Measurements from ENCODE around the gene TSSK2. TPM values are rescaled to one million over a fixed set of nuclear protein-coding genes. Genes with fewer than 3 reads are reported as not detected.
"Not testable (repeated sequence)": the region's sequence is repeated elsewhere in the genome, so short reads cannot be mapped to it uniquely, and the experiment has no call there.

Gene TSSK2
- total and polyA plus RNA-seq, 5 experiments from 2014 or later: not detected

DNA sequence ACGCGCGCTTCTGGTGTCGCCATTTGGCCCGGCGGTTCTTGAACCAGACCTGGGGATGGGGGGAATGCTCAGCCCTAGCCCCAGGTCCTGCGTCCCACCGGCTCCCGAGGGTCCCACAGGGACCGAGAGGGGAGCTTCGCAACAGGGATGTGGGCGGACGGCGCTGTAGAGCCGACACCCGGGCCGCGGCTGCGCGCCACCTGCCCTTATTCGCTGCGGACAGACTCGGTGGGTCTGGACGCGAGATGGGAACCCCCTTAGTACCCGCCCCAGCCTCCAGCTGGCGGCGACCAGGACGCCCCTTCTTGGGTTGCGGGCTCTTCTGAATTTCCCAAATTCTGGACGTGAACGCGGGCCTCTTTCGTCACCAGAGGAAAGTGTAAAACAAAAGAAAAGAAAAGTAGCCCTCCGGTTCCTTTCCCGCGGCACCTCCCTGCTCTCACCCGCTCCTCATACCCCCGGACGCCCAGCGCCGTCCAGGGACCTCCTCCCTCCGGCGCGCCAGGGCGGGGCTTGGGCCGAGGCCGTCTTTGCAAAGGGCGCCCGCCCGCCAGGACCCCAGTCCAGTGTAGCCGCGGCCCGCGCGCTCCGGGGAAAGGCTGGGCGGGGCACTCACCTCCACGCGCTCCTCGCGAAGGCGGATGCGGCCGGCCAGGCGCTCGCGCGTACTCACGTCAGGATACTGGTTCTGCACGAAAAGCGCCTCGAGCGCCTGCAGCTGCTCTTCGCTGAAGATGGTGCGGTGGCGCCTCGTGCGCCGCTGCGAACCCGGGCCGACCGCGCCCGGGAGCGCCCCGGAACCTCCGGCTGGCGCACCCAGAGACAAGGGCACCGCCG is 18.2 kb downstream of the TSSK2 start:
- Mint-ChIP-seq H3K9me3 (peaks cover 0 to 10% (median 0%) of the 10 kb centered on the region in 9 donors), H3K4me1 (peaks cover 12 to 22% (median 15%) of the 10 kb centered on the region in 4 donors), H3K27ac (no peak overlapping the region), H3K27me3 (peaks cover 21 to 47% (median 36%) of the 10 kb centered on the region in 5 donors), H3K36me3 (peaks cover 0 to 9% (median 8%) of the 10 kb centered on the region in 3 donors), H3K4me3 (peak overlapping the region; percentile 7 to 72 (median 60))
- peak; percentile 27 to 42 for ATAC-seq
- DNase-seq: peak in 5 of 10 donors; percentile 18 to 50 (median 37)
- POLR2A ChIA-PET: interaction anchor here (0.7 kb wide), 1 partner anchor 15 kb away, joined by 3 read pairs; no protein-coding TSS in a partner anchor

- ATAC-seq (peak; percentile 13 to 23), DNase-seq (no peak)
- H3K36me3 Mint-ChIP-seq: peaks cover 0 to 9% (median 8%) of the 10 kb centered on the region in 3 donors
- peaks cover 7 to 15% (median 10%) of the 10 kb centered on the region in 4 donors for H3K4me1 Mint-ChIP-seq
- peaks cover 0 to 10% (median 0%) of the 10 kb centered on the region in 9 donors for H3K9me3 Mint-ChIP-seq
- H3K4me3 Mint-ChIP-seq: peak within 1 kb of the TSS; percentile 42 to 92 (median 73)
- POLR2A ChIA-PET: no interaction called here
- peaks cover 21 to 52% (median 40%) of the 10 kb centered on the region in 5 donors for H3K27me3 Mint-ChIP-seq
- H3K27ac Mint-ChIP-seq: no peak within 1 kb of the TSS
Measured at GRCh38 chr22:19149991-19150390, 18.9 kb downstream of the TSSK2 start, which contains the start of gene GSC2. GSC2 (minus strand) TSS chr22:19150292; CDS start chr22:19150283, 9 bp downstream.

DNA sequence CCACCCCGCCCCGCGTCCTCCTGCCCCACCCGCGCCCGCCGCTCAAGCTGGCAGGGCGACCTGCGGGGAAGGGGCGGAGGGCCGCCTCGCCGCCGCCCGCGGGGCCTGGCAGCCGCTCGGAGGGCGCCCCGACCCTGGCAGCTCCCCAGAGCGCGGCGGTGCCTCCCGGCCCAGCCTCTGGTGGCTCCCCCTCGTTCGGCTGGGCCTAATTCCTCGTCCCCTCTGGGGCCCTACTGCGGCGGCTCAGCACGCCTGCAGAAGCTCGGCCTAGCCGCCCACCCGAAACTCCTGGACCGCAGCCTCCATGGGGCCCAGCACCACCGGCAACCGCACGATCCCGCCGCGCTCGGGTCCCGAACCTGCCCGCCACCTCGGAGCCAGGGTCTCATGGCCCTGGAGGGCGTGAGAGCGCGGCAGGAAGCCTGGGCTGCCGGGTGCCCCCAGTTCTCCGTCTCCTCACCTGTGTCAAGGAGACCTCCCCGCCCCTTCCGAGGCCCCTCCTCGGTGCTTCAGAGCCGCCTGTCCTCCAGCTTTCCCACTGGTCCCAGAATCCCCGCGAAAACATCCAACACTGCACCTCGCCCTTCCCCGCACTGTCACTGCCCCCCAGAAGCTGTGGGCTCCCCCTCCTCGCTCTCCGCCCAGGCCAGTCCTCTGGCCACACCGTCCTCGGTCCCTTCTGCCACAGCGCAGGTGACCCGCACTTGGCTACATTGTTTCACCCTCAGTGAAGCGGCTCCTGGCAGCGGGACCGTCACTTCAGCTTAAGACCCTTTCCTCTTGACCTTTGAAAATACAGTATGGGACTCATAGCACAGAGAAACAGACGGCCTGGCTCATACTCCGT is 19.6 kb downstream of the TSSK2 start:
- H3K9me3 Mint-ChIP-seq: peaks cover 0 to 10% (median 0%) of the 10 kb centered on the region in 9 donors
- H3K27ac Mint-ChIP-seq: no peak overlapping the region
- ATAC-seq (no peak), DNase-seq (no peak)
- POLR2A ChIA-PET: no interaction called here
- peaks cover 21 to 59% (median 40%) of the 10 kb centered on the region in 5 donors for H3K27me3 Mint-ChIP-seq
- peaks cover 0 to 9% (median 8%) of the 10 kb centered on the region in 3 donors for H3K36me3 Mint-ChIP-seq
- peaks cover 7 to 15% (median 10%) of the 10 kb centered on the region in 4 donors for H3K4me1 Mint-ChIP-seq
- peak overlapping the region; percentile 42 to 92 (median 73) for H3K4me3 Mint-ChIP-seq

GRCh38 chr22:19151329-19152191 is 20.5 kb downstream of the TSSK2 start:
- POLR2A ChIA-PET: interaction anchor here (0.7 kb wide), 1 partner anchor 334 kb away, joined by 5 read pairs; no protein-coding TSS in a partner anchor
- peaks cover 7 to 15% (median 10%) of the 10 kb centered on the region in 4 donors for H3K4me1 Mint-ChIP-seq
- DNase-seq: no peak
- peaks cover 0 to 10% (median 0%) of the 10 kb centered on the region in 9 donors for H3K9me3 Mint-ChIP-seq
- no peak for ATAC-seq
- peak overlapping the region in 9 of 10 donors; percentile 50 to 92 (median 75) for H3K4me3 Mint-ChIP-seq
- peaks cover 21 to 64% (median 37%) of the 10 kb centered on the region in 5 donors for H3K27me3 Mint-ChIP-seq
- no peak overlapping the region for H3K27ac Mint-ChIP-seq
- H3K36me3 Mint-ChIP-seq: peaks cover 0 to 9% (median 8%) of the 10 kb centered on the region in 3 donors

DNA sequence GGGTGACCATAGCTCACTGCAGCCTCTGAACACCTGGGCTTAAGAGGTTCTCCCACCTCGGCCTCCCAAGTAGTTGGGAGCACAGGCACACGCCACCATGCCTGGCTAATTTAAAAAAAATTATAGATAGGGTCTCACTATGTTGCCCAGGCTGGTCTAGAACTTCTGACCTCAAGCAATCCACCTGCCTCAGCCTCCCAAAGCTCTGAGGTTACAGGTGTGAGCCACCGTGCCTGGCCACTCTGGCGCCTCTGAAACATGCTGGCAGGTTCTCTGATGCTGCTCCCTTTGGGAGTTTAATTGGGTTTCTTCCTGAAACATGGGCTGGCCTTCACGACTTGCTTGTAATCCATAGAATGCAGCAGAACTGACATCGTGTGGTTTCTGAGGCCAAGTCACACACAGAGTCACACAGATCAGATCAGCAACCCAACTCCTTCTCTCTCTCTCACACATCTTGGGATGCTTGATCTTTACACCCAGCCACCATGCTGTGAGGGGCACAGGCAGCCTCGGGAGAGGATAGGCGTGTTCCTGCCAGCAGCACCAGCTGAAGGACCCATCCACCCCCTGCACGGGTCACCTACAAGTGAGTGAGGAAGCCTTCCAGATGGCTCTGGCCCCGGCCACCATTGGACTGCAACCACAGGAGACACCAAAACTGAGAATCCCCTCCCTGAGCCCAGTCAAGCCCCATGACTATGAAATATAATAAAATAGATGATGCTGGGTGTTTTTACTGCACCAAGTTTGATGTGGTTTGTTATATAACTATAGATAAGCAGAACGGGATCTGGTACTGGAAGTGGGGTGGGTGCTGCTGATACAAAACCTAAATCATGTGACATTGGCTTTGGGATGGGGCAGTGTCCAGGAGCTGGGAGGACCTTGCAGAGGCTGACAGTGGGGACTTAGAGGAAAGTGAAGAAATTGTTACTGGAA is 22.1 kb downstream of the TSSK2 start:
- Mint-ChIP-seq H3K27ac (no peak overlapping the region), H3K36me3 (peaks cover 0 to 9% (median 8%) of the 10 kb centered on the region in 3 donors), H3K4me3 (peak overlapping the region in 1 of 10 donors; percentile 28), H3K4me1 (peaks cover 7 to 15% (median 9%) of the 10 kb centered on the region in 4 donors), H3K9me3 (peaks cover 0 to 10% (median 0%) of the 10 kb centered on the region in 9 donors), H3K27me3 (peaks cover 21 to 57% (median 32%) of the 10 kb centered on the region in 5 donors)
- DNase-seq (no peak), ATAC-seq (no peak)
- POLR2A ChIA-PET: no interaction called here

- peaks cover 20 to 59% (median 29%) of the 10 kb centered on the region in 5 donors for H3K27me3 Mint-ChIP-seq
- H3K4me3 Mint-ChIP-seq, DNase-seq, H3K36me3 Mint-ChIP-seq, POLR2A ChIA-PET, H3K9me3 Mint-ChIP-seq, H3K27ac Mint-ChIP-seq, ATAC-seq: not testable (repeated sequence)
- H3K4me1 Mint-ChIP-seq: peaks cover 3 to 10% (median 5%) of the 10 kb centered on the region in 4 donors
Measured at GRCh38 chr22:19156109-19156508, 25.0 kb downstream of the TSSK2 start.

GRCh38 chr22:19158649-19159048 is 27.5 kb downstream of the TSSK2 start:
- H3K36me3 Mint-ChIP-seq, H3K9me3 Mint-ChIP-seq, ATAC-seq, H3K4me3 Mint-ChIP-seq, H3K4me1 Mint-ChIP-seq, DNase-seq, H3K27ac Mint-ChIP-seq: not testable (repeated sequence)
- POLR2A ChIA-PET: interaction anchor here (0.6 kb wide), 1 partner anchor 442 kb away, joined by 4 read pairs; no protein-coding TSS in a partner anchor
- peaks cover 4 to 49% (median 16%) of the 10 kb centered on the region in 5 donors for H3K27me3 Mint-ChIP-seq

DNA sequence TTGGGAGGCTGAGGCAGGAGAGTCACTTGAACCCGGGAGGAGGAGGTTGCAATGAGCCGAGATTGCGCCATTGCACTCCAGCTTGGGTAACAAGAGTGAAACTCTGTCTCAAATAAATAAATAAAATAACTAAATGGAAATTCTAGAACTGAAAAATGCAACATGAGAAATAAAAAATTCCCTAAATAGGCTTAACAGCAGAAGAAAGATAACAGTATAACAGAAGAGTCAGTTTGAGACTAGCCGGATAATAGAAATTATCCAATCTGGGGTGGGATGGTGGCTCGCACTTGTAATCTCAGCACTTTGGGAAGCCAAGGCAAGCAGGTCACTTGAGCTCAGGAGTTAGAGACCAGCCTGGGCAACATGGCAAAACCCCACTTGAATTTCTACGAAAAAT is 33.3 kb downstream of the TSSK2 start:
- H3K27ac Mint-ChIP-seq: peak overlapping the region in 1 of 10 donors; percentile 18
- DNase-seq: no peak
- H3K36me3 Mint-ChIP-seq: no peaks in the 10 kb centered on the region
- H3K4me1 Mint-ChIP-seq: peaks cover 3 to 8% (median 4%) of the 10 kb centered on the region in 4 donors
- peaks cover 19 to 57% (median 33%) of the 10 kb centered on the region in 5 donors for H3K27me3 Mint-ChIP-seq
- H3K9me3 Mint-ChIP-seq: peaks cover 0 to 4% (median 0%) of the 10 kb centered on the region in 9 donors
- no peak overlapping the region for H3K4me3 Mint-ChIP-seq
- ATAC-seq: no peak
- POLR2A ChIA-PET: interaction anchor here (1.1 kb wide), 1 partner anchor 16 kb away, joined by 3 read pairs; no protein-coding TSS in a partner anchor

GRCh38 chr22:19166421-19166820 is 35.3 kb downstream of the TSSK2 start:
- Mint-ChIP-seq H3K4me1 (peaks cover 10 to 24% (median 16%) of the 10 kb centered on the region in 4 donors), H3K9me3 (peaks cover 0 to 4% (median 0%) of the 10 kb centered on the region in 9 donors), H3K27me3 (peaks cover 19 to 59% (median 36%) of the 10 kb centered on the region in 5 donors), H3K4me3 (no peak overlapping the region), H3K36me3 (no peaks in the 10 kb centered on the region), H3K27ac (no peak overlapping the region)
- POLR2A ChIA-PET: no interaction called here
- DNase-seq: no peak
- no peak for ATAC-seq

DNA sequence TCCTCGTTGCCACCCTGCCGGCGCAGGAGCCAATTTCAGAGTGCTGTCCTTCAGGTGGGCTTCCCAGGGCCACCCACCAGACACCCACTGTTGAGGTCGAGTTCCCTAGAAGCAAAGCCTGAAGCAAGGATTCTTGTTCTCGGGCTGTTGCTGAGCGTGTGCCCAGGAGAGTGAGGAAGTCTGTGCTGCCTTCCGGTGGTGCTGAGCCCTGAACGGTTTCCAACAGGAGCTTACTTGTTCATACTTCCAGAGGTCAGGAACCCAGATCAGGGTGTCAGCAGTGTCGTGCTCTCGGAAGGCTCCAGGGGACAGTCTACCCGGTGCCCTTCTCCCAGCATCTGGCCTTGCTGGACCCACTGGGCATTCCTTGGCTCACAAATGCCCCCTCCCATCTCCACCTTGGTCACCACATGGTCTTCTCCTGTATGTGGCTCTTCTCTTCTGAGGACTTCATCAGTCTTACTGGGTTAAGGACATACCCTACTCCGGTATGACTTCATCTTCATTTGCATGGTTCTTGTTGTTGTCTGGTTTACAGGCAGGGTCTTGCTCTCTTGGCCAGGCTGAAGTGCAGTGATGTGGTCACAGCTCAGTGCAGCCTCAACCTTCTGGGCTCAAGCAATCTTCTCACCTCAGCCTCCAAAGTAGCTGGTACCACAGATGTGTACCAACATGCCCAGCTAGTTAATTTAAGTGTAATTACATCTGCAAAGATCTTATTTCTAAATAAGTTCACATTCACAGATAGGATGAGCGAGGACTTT is 36.2 kb downstream of the TSSK2 start:
- ATAC-seq (no peak), DNase-seq (no peak)
- no peaks in the 10 kb centered on the region for H3K36me3 Mint-ChIP-seq
- POLR2A ChIA-PET: no interaction called here
- peak overlapping the region in 1 of 10 donors; percentile 50 for H3K4me3 Mint-ChIP-seq
- H3K4me1 Mint-ChIP-seq: peaks cover 13 to 29% (median 21%) of the 10 kb centered on the region in 4 donors
- H3K27me3 Mint-ChIP-seq: peaks cover 19 to 57% (median 36%) of the 10 kb centered on the region in 5 donors
- peaks cover 0 to 4% (median 0%) of the 10 kb centered on the region in 9 donors for H3K9me3 Mint-ChIP-seq
- H3K27ac Mint-ChIP-seq: no peak overlapping the region

Data from naive thymus-derived CD8-positive, alpha-beta T cell (primary cell).